Measurements from ENCODE around the gene DZIP1.
"Not testable (repeated sequence)": the region's sequence is repeated elsewhere in the genome, so short reads cannot be mapped to it uniquely, and the experiment has no call there.

DZIP1 gene

GRCh38 chr13:95601906-95602305, 42.6 kb downstream of the DZIP1 start:
- DNase-seq = no peak

GRCh38 chr13:95601216-95601615, 43.3 kb downstream of the DZIP1 start:
- DNase-seq = no peak

- no peak for DNase-seq
Observed at GRCh38 chr13:95596701-95597100, 47.8 kb downstream of the DZIP1 start.

DNA sequence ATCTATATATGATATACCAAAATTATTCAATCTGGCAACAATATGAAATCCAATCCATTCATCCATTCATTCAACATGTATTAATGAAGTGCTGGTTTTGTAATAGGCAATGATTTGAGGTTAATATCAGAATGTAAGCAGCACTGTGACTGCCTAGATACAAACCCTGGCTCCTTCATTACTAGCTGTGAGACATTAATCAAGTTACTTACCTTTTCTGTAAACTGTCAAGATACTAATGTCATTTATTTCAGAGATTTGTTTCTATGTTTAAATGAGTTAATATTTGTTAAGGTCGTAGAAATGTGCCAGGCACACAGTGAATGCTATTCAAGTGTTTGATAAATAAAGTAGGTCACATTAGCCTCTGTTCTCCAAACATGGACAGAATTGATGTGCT, 51.0 kb downstream of the DZIP1 start:
- DNase-seq = no peak

DNA sequence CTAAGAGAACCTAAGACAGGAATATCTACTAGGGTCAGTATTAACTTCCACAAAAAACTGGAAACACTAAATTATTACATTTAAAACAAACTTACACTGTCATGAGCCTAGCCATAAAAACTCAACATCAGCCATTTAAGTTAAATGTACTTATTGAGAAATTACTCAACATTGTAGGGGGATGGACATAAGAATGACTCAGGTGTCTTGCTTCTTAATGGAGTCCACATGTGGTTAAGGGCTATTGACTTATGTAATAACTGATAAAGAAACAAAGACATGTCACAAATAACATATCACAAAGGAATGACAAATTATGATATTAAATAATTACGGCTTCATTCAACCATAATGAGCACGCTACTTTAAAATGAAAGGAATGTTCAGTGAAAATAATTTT, 55.8 kb downstream of the DZIP1 start:
- DNase-seq = no peak

DNA sequence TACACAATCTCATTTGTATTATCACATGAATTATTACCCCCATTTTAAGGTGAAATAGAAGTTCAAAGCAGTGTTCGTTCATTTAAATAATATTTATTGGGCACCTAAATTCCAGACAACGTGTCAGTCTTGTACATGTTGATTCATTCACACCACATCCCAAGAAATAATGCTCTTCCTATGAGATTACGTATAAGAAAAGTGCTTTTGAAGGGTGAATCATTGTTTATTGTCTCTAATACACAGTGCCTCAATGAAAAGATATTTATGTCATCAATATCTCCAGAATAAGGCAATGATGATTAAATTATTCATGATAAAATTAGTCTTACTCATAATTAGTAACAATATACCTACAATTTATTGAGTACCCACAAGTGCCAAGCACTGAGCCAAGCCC, 56.4 kb downstream of the DZIP1 start:
- DNase-seq = no peak

DNA sequence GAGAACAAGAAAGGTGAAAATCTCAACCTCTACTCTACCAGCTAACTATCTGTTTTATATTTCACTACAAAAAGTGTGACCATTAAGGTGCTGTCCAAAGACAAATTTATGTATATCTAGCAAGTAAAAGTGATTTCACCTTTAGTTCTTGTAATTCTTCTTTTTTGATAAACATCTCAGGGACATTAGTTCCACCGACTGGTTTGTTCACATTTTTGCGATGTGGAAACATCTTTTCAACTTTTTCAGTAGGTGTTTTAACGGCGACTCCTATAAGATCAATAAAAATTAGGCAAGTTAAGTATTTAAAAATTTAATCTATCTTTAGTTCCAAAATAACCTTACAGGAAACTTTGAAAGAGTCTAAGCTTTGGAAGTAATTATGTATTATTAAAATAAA, 58.6 kb downstream of the DZIP1 start:
- DNase-seq = no peak

DNA sequence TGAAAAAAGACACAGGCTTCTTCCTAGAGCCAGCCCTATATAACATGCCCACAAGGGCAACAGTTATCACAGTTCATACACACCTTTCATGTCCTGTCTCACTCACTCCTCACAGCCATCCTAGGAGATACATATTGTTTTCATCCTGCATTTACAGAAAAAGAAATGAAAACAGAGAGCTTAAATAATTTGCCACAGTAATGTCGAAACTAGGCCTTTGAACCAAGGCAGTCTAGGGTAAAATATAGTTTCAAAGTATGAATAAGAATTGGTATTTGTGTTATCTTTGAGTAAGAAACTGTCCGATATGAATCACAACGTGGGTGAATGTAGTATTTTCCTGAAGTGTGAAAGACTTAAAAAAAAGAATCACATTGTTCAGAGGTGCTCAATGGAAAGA, 65.2 kb downstream of the DZIP1 start:
- no peak for DNase-seq

GRCh38 chr13:95573221-95573620, 71.3 kb downstream of the DZIP1 start:
- DNase-seq = no peak

GRCh38 chr13:95571941-95572340, 72.6 kb downstream of the DZIP1 start:
- DNase-seq = no peak

DNA sequence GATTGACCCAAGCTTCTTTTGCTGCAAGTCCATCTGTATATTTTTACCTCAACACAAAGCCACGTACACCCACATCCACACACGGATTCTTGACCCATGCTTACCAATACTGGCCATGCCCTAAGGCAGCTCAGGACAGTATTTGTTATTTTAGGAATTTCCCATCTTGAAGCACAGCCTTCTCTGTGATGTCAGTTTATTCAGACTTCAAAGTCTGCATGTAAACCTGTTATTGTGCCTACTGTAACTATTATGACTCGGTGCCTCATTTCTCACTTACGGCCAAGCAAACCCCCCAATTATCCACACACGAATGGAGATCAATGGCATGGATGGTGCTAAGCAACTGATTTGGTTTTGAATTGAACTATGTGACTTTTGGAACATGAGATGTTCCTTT, 74.5 kb downstream of the DZIP1 start:
- no peak for DNase-seq

DNA sequence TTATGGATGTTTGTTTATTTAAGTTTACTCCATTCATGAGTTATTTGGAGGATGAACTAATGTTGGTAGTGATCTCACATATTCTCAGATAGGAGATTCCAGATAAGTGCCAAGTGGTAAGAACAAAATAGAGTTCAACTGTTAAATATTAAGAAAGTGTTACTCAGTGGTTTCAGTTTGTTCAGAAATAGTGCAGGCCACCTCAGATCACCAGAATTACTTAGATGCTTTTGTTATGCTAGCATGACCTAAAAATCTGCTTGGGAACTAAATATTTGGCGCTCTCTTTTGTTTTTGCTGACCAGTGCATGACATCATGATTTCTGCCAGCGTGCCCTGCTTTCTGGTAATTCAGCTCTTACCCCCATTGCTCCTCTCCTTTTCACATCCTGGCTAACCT, 76.4 kb downstream of the DZIP1 start:
- DNase-seq = no peak

DNA sequence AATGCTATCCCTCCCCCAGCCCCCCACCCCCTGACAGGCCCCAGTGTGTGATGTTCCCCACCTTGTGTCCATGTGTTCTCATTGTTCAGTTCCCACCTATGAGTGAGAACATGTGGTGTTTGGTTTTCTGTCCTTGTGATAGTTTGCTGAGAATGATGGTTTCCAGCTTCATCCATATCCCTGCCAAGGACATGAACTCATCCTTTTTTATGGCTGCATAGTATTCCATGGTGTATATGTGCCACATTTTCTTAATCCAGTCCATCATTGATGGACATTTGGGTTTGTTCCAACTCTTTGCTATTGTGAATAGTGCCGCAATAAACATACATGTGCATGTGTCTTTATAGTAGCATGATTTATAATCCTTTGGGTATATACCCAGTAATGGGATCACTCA, 78.7 kb downstream of the DZIP1 start:
- not testable (repeated sequence) for DNase-seq

GRCh38 chr13:95564733-95565291, 79.7 kb downstream of the DZIP1 start:
- DNase-seq = no peak

GRCh38 chr13:95564091-95564490, 80.4 kb downstream of the DZIP1 start:
- no peak for DNase-seq

GRCh38 chr13:95560387-95560786, 84.1 kb downstream of the DZIP1 start:
- DNase-seq = no peak

DNA sequence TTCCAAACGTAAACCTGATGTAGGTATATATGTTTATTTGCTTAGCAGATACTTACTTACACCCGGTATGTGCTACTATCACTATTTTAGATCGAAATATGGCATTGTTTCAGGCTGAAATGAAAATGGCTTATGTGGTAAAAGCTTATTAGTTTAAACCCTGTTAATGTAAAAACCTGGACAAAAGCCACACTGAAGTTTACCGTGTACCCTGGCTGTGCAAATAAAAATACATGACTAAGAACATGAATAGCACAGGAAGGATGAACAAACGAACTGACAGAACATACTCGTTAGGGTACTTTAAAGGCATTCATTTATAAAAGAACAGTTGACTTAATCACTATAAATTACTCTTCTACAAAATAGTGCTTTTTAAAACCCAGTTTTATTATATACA, 85.4 kb downstream of the DZIP1 start:
- no peak for DNase-seq

- DNase-seq = no peak
Observed at GRCh38 chr13:95557013-95557412, 87.5 kb downstream of the DZIP1 start.

GRCh38 chr13:95553581-95554385, 90.7 kb downstream of the DZIP1 start:
- DNase-seq = no peak

GRCh38 chr13:95552539-95553441, 91.7 kb downstream of the DZIP1 start, which contains the start of gene CLDN10:
TSS of gene CLDN10 (plus strand) at chr13:95552720. CDS start at chr13:95552754, 34 bp downstream.
- DNase-seq = no peak

GRCh38 chr13:95552208-95552538, 92.3 kb downstream of the DZIP1 start:
- DNase-seq = no peak

DNA sequence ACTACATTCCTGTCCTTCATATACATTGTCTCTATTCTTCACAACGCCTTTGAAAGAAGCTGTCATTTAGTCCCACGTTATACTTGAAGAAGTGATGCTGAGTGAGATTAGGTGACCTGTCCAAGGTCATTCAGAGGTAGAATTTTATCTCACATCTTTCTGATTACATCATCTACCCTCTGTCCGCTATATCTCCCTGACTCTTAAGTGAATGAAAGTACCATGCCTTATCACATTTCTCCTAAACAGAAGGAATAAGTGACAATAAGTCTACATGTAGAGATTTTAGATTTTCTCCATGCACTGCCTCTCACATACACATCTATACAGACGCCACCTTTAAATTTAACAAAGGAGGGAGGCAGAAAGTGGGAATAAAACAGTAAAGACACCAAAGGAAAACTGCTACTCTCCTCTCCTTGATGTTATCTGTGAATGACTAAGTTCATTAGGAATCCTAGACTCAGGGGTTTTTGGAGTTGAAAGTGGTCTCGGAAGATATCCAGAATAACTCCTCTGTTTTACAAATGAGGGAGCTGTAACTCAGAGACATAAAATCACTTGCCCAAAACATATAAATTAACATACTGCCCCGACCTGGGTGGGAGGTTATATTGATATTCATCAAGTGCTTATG, 96.9 kb downstream of the DZIP1 start:
- no peak for DNase-seq

- no peak for DNase-seq
Observed at GRCh38 chr13:95546919-95547318, 97.6 kb downstream of the DZIP1 start.

Data from SIG-M5 (cell line).